Body of pancreas (tissue), 4 donors: Measurements from ENCODE around the gene MGRN1. TPM values are rescaled to one million over a fixed set of nuclear protein-coding genes. Genes with fewer than 3 reads are reported as not detected.

Experiments
- ATAC-seq: fragments of 150-250 bp; one replicate; pipeline ENCODE4 v1.9.1; 2016
- DNase-seq, 4 donors: peaks; one replicate each; pipeline ENCODE4 v3.0.0-alpha.2; 2019
- H3K27ac ChIP-seq, 4 donors: fragments of 200-600 bp; sonication (generic); 1 replicate in 3 of 4; 2 replicates in 1 of 4; pipeline versions ENCODE4 v1.5.1 to v1.6.1; 2016 to 2019; ENCODE audit warnings: mild to moderate bottlenecking in 1 of 4, mixed read lengths in 1 of 4, moderate library complexity in 1 of 4
- H3K27me3 ChIP-seq, 2 donors: fragments of 200-600 bp; sonication (generic); one replicate each; pipeline ENCODE4 v1.6.0; 2016; ENCODE audit warnings: mild to moderate bottlenecking in 1 of 2
- H3K36me3 ChIP-seq, 2 donors: fragments of 200-600 bp; sonication (generic); replicated peaks in 1 of 2; 2 replicates each; pipeline ENCODE4 v1.5.1; 2016; ENCODE audit warnings: low read depth in 2 of 2; ENCODE audit not compliant: insufficient read depth in 1 of 2
- H3K4me1 ChIP-seq: fragments of 200-600 bp; sonication (generic); one replicate; pipeline ENCODE4 v1.6.0; 2016
- H3K4me3 ChIP-seq, 2 donors: fragments of 200-600 bp; sonication (generic); 1 replicate in 1 of 2; 2 replicates in 1 of 2; pipeline ENCODE4 v1.5.1; 2016 to 2019
- H3K9me3 ChIP-seq, 3 donors: fragments of 200-600 bp; sonication (generic); 1 replicate in 2 of 3; 2 replicates in 1 of 3; pipeline ENCODE4 v1.5.1; 2016
- CTCF ChIP-seq, 7 experiments: fragments of 450-650 bp in 4 of 7; fragments of 200-600 bp in 3 of 7; sonication (generic) in 3 of 7; IDR thresholded peaks; one replicate each; pipeline ENCODE4 v1.5.1; 2016 to 2019; ENCODE audit warnings: antibody characterized with exemption in 7 of 7
- POLR2A ChIP-seq, 3 donors: fragments of 450-650 bp; IDR thresholded peaks; one replicate each; pipeline ENCODE4 v1.6.1; 2016; ENCODE audit warnings: antibody characterized with exemption in 3 of 3, mild to moderate bottlenecking in 2 of 3
- WGBS, 2 donors: methylation state at CpG; one replicate each; pipeline ENCODE4 v1.1.5; 2017; 5-methylcytosine and 5-hydroxymethylcytosine counted together
- intact Hi-C: fragments of 100-400 bp; cut with DNase I; formaldehyde crosslinking; loops from one replicate; pipeline ENCODE4 v1.15.1; 2023
- total RNA-seq, 2 donors: library from RNA; depleted of rRNA; stranded (reverse); fragments of >200 nt; gene quantifications; one replicate each; pipeline ENCODE4 v1.1.0, GENCODE V29; 2016

The MGRN1 gene
- total RNA-seq, 2 donors from 2014 or later, result 23.3 to 44.8 TPM

- 67 to 100% methylated on average over 3 to 18 of the region's 20 CpGs for WGBS, 2 donors
- Histone ChIP-seq H3K9me3 (no peaks in the 10 kb centered on the region), H3K27me3 (no peaks in the 10 kb centered on the region), H3K27ac (peak overlapping the region in 2 of 4 donors; percentile 57 to 67), H3K4me3 (no peak overlapping the region), H3K36me3 (peaks cover 0 to 13% of the 10 kb centered on the region in 2 donors), H3K4me1 (no peaks in the 10 kb centered on the region)
- ATAC-seq (no peak), DNase-seq (peak in 1 of 4 donors; percentile 43)
- TF ChIP-seq POLR2A (IDR thresholded peaks at IDR 0.05) (no peak), CTCF (IDR thresholded peaks at IDR 0.05) (no peak)
- intact Hi-C loops, result no loop called here
These were observed 54.7 kb downstream of the MGRN1 start for GRCh38 chr16:4679156-4679849.

GRCh38 chr16:4679850-4680636 is 55.4 kb downstream of the MGRN1 start:
- H3K9me3 ChIP-seq, result no peaks in the 10 kb centered on the region
- intact Hi-C loops, result no loop called here
- no peaks in the 10 kb centered on the region for H3K27me3 ChIP-seq
- ATAC-seq, result peak; percentile 39
- no peak overlapping the region for H3K4me3 ChIP-seq
- no peaks in the 10 kb centered on the region for H3K4me1 ChIP-seq
- peak overlapping the region in 2 of 4 donors; percentile 57 to 67 for H3K27ac ChIP-seq
- 74 to 84% methylated on average over 43 to 47 of the region's 47 CpGs for WGBS, 2 donors
- DNase-seq, result peak; percentile 40 to 66 (median 44)
- peaks cover 0 to 14% of the 10 kb centered on the region in 2 donors for H3K36me3 ChIP-seq
- TF ChIP-seq CTCF (IDR thresholded peaks at IDR 0.05) (no peak), POLR2A (IDR thresholded peaks at IDR 0.05) (peak in 2 of 3 donors; percentile 9 to 11)

DNA sequence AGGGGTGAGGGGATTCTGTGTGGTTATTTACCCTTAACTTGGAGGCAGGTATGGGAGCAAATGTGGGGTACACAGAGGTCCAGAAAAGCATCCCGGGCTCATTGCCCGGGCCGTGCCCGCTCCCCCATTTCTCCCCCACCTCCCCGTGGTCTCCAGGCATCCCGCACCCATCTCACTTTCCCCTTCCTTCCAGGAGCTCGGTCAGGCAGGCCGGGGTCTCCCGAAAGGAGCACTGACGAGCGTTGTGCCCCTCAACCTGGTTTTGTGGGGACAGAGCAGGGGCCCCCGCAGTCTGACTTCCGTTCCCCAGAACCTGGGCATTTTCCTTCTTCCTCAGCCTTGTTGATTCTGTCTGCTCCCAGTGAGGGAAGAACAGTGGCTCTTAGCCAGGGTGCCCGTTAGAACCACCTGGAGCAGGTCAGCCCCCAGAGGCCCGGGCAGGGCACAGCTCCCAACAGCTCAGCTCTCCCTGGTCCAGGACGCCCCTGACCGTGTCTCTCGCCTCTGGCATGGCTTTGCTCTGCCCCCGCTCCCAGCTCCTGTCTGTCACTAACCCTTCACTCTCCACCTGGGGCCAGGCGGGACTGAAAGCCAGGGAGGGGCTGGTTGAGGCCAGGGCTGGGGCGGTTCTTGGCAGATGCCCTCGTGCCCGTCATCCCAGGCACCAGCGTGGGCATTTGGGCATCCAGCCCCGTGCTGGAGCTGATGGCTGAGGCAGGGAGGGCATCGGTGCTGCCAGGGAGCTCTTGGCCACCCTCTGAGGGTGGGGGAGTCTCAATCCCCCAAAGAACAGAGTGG is 56.2 kb downstream of the MGRN1 start:
- no peaks in the 10 kb centered on the region for H3K9me3 ChIP-seq
- DNase-seq (no peak), ATAC-seq (no peak)
- 89 to 90% methylated on average over 18 to 24 of the region's 26 CpGs for WGBS, 2 donors
- H3K27me3 ChIP-seq, result no peaks in the 10 kb centered on the region
- intact Hi-C loops, result no loop called here
- no peak for TF ChIP-seq POLR2A (IDR thresholded peaks at IDR 0.05)
- TF ChIP-seq CTCF (IDR thresholded peaks at IDR 0.05), result no peak
- no peak overlapping the region for H3K4me3 ChIP-seq
- peak overlapping the region in 2 of 4 donors; percentile 57 to 67 for H3K27ac ChIP-seq
- H3K4me1 ChIP-seq, result no peaks in the 10 kb centered on the region
- peaks cover 0 to 14% of the 10 kb centered on the region in 2 donors for H3K36me3 ChIP-seq

DNA sequence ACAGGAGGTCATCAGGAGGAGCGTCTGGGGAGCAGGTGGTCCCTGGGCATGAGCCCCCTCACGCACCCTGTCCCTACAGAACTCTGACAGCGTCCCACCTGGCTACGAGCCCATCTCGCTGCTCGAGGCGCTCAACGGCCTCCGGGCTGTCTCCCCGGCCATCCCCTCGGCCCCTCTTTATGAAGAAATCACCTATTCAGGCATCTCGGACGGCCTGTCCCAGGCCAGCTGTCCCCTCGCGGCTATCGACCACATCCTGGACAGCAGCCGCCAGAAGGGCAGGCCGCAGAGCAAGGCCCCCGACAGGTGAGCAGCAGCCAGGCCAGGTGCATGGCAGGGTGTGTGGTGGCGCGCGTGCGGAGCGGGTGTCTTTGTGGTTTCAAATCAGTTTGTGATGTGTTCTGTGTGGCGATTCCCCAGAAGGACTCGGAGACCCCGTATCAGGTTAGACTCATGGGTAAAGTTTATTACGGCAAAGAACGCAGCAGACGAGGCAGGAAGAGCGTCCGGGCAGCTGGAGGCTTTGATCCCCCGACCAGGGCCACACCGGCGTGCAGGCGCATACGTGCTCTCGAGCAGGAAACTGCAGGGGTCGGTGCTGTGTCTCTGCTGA is 57.0 kb downstream of the MGRN1 start:
- H3K4me3 ChIP-seq, result no peak overlapping the region
- H3K4me1 ChIP-seq, result no peaks in the 10 kb centered on the region
- DNase-seq (no peak), ATAC-seq (no peak)
- WGBS, 2 donors, result 91 to 93% methylated on average over 25 to 33 of the region's 39 CpGs
- no peaks in the 10 kb centered on the region for H3K9me3 ChIP-seq
- H3K27ac ChIP-seq, result no peak overlapping the region
- TF ChIP-seq CTCF (IDR thresholded peaks at IDR 0.05) (no peak), POLR2A (IDR thresholded peaks at IDR 0.05) (no peak)
- H3K27me3 ChIP-seq, result no peaks in the 10 kb centered on the region
- intact Hi-C loops, result no loop called here
- H3K36me3 ChIP-seq, result peaks cover 0 to 14% of the 10 kb centered on the region in 2 donors
